HG02943 (cell line): ENCODE data around the gene NECAB2.

Source experiments
- ATAC-seq: cut with Tn5 transposase; IDR thresholded peaks from one replicate; pipeline ENCODE4 v1.9.1; 2021; ENCODE audit warnings: mild to moderate bottlenecking, low read depth, moderate library complexity; ENCODE audit not compliant: unreplicated experiment

Gene NECAB2

GRCh38 chr16:84040823-84041820 lies 73.1 kb downstream of the NECAB2 start:
- ATAC-seq = no peak

GRCh38 chr16:84041881-84042280 lies 73.8 kb downstream of the NECAB2 start:
- ATAC-seq = no peak

GRCh38 chr16:84042308-84042878 lies 74.3 kb downstream of the NECAB2 start, which contains the start of gene SLC38A8:
TSS of gene SLC38A8 (minus strand) at chr16:84042795. CDS start at chr16:84042157, 638 bp downstream.
- ATAC-seq = no peak

GRCh38 chr16:84042879-84043485 lies 74.9 kb downstream of the NECAB2 start:
- no peak for ATAC-seq

- ATAC-seq = no peak
Observed at GRCh38 chr16:84043486-84044117, 75.6 kb downstream of the NECAB2 start.

GRCh38 chr16:84044118-84044488 lies 76.1 kb downstream of the NECAB2 start:
- ATAC-seq = no peak

GRCh38 chr16:84045001-84045817 lies 77.2 kb downstream of the NECAB2 start:
- ATAC-seq = no peak

GRCh38 chr16:84045818-84046470 lies 77.9 kb downstream of the NECAB2 start:
- ATAC-seq = no peak

GRCh38 chr16:84047206-84047605 lies 79.2 kb downstream of the NECAB2 start:
- ATAC-seq = no peak

GRCh38 chr16:84047626-84048025 lies 79.6 kb downstream of the NECAB2 start:
- no peak for ATAC-seq

- no peak for ATAC-seq
Observed at GRCh38 chr16:84048270-84048669, 80.2 kb downstream of the NECAB2 start.

GRCh38 chr16:84048871-84049270 lies 80.8 kb downstream of the NECAB2 start:
- no peak for ATAC-seq

- no peak for ATAC-seq
Observed at GRCh38 chr16:84049403-84050060, 81.5 kb downstream of the NECAB2 start.

GRCh38 chr16:84050316-84050715 lies 82.3 kb downstream of the NECAB2 start:
- ATAC-seq = no peak

- ATAC-seq = no peak
Observed at GRCh38 chr16:84052071-84052622, 84.1 kb downstream of the NECAB2 start.
